GM12878 (cell line): ENCODE results near the gene SERPINB10.

ENCODE experiments used
- BCL11A ChIP-seq: IDR thresholded peaks from 2 replicates; pipeline ENCODE4 v1.6.1; 2011; ENCODE audit warnings: low read depth, low read length
- POLR2A ChIP-seq: IDR thresholded peaks from 2 replicates; pipeline ENCODE4 v1.6.1; 2011; ENCODE audit warnings: low read depth, mild to moderate bottlenecking, low read length
- SRF ChIP-seq, 2 experiments: IDR thresholded peaks; 2 replicates each; pipeline ENCODE4 v1.6.1; 2011; ENCODE audit warnings: low read depth in 2 of 2, low read length in 2 of 2, mild to moderate bottlenecking in 1 of 2, moderate library complexity in 1 of 2
- TF ChIP-seq, protein P1 (sequence below): IDR thresholded peaks from 2 replicates; pipeline ENCODE4 v1.6.1; 2012; ENCODE audit warnings: mild to moderate bottlenecking, low read depth, low read length
- TF ChIP-seq, protein P2 (sequence below), 3 experiments: IDR thresholded peaks in 2 of 3; conservative IDR thresholded peaks in 1 of 3; 2 replicates each; pipeline ENCODE4 v1.5.1; 2011; ENCODE audit warnings: low read depth in 3 of 3, low read length in 3 of 3, mild to moderate bottlenecking in 3 of 3, control low read depth in 2 of 3, moderate library complexity in 2 of 3, inconsistent platforms in 1 of 3, mixed read lengths in 1 of 3; ENCODE audit not compliant: control insufficient read depth in 2 of 3, insufficient read depth in 1 of 3; ENCODE audit errors: extremely low read depth in 1 of 3
- TF ChIP-seq, protein P3 (sequence below): IDR thresholded peaks from 2 replicates; pipeline ENCODE4 v1.6.1; 2012; ENCODE audit warnings: low read depth, low read length, improper control_type of control experiment

DNA sequence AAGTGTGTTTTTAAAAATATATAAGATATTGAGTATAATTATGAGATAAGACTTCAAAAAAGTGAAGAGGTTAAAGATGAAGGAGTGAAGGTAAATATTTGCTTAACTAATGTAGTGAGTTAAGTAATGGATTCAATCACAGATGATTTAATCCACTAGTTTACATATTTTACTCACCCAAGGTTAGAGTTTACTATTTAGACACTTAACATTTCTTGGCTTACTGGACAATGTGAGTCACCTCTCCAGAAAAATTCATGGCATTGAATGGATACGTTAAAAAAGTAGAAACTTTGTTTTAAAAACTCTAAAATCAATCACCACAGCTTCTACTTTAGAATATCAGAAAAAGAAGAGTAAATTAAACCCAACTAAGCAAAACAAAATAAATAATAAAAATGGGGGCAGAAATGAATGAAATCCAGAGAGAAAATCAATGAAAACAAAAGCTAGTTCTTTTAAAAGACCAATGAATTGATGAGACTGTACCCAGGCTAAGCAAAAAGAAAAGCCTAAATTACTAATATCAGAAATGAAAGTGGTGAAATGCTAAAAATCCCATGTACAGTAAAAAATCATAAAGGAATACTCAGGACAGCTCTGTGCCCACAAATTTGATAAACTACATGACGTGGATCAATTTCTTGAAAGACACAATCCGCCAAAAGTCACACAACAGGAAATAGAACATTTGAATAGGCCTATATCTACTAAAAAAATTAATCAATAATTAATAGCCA, 39.5 kb downstream of the SERPINB10 start:
- TF ChIP-seq, protein P1, sequence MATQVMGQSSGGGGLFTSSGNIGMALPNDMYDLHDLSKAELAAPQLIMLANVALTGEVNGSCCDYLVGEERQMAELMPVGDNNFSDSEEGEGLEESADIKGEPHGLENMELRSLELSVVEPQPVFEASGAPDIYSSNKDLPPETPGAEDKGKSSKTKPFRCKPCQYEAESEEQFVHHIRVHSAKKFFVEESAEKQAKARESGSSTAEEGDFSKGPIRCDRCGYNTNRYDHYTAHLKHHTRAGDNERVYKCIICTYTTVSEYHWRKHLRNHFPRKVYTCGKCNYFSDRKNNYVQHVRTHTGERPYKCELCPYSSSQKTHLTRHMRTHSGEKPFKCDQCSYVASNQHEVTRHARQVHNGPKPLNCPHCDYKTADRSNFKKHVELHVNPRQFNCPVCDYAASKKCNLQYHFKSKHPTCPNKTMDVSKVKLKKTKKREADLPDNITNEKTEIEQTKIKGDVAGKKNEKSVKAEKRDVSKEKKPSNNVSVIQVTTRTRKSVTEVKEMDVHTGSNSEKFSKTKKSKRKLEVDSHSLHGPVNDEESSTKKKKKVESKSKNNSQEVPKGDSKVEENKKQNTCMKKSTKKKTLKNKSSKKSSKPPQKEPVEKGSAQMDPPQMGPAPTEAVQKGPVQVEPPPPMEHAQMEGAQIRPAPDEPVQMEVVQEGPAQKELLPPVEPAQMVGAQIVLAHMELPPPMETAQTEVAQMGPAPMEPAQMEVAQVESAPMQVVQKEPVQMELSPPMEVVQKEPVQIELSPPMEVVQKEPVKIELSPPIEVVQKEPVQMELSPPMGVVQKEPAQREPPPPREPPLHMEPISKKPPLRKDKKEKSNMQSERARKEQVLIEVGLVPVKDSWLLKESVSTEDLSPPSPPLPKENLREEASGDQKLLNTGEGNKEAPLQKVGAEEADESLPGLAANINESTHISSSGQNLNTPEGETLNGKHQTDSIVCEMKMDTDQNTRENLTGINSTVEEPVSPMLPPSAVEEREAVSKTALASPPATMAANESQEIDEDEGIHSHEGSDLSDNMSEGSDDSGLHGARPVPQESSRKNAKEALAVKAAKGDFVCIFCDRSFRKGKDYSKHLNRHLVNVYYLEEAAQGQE: no peak
- TF ChIP-seq, protein P2, sequence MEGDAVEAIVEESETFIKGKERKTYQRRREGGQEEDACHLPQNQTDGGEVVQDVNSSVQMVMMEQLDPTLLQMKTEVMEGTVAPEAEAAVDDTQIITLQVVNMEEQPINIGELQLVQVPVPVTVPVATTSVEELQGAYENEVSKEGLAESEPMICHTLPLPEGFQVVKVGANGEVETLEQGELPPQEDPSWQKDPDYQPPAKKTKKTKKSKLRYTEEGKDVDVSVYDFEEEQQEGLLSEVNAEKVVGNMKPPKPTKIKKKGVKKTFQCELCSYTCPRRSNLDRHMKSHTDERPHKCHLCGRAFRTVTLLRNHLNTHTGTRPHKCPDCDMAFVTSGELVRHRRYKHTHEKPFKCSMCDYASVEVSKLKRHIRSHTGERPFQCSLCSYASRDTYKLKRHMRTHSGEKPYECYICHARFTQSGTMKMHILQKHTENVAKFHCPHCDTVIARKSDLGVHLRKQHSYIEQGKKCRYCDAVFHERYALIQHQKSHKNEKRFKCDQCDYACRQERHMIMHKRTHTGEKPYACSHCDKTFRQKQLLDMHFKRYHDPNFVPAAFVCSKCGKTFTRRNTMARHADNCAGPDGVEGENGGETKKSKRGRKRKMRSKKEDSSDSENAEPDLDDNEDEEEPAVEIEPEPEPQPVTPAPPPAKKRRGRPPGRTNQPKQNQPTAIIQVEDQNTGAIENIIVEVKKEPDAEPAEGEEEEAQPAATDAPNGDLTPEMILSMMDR (IDR thresholded peaks at IDR 0.05 in 2 of 3, conservative IDR thresholded peaks at IDR 0.05 in 1 of 3; ENCODE audit: control insufficient read depth in 2 of 3, extremely low read depth in 1 of 3, insufficient read depth in 1 of 3, low read depth in 3 of 3, low read length in 3 of 3): no peak
- TF ChIP-seq, protein P3, sequence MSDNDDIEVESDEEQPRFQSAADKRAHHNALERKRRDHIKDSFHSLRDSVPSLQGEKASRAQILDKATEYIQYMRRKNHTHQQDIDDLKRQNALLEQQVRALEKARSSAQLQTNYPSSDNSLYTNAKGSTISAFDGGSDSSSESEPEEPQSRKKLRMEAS: no peak
- TF ChIP-seq POLR2A: no peak
- TF ChIP-seq BCL11A: no peak
- TF ChIP-seq SRF (IDR thresholded peaks at IDR 0.05; ENCODE audit: low read depth in 2 of 2, low read length in 2 of 2): no peak
